ENCODE data around the gene TRAF1. TPM values are rescaled to one million over a fixed set of nuclear protein-coding genes. Genes with fewer than 3 reads are reported as not detected.

Gene TRAF1
- total RNA-seq, 4 donors from 2014 or later, result 12.3 to 21.0 (median 19.8) TPM

DNA sequence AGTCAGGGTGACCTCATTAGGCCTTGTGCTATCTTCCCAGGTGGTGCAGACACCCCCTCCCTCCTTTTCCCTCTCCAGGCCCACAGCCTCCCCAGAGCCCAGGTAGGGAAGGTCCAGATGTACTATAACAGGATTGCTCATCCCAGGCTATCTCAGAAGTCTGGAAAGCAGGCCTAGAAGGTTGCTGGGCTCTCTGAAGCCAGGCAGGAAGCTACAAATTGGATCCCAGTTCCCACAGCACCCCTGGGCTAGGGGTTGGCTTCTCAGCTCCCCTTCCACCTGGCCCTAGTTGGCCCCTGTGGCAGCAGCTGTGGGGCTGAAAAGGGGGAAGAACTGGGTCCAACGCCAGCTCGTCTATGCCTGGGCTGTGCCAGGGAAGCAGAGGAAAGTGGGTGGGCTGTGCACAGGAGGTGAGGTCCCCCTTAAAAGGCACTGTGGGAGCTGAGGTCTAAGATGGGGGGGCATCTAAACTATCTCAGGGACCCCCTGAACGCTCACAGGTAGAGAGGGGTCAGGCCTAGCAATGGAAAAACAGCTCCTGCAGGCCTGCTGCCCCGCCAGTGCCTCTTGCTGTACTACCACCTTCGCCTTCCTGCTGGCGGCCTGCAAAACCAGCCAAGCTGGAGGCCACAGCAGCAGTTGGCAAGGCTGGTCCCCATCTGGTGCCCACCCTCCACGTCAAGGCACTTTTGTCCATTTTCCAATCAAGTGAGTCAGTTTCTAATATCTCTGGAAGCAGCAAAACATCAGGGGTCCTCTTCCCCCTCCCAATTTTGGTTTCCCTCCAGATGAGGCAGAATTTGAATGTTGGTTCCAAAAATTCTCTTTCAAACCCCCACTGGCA is 70.5 kb downstream of the TRAF1 start:
- Histone ChIP-seq H3K27ac (no peak overlapping the region), H3K27me3 (no peaks in the 10 kb centered on the region), H3K9me3 (no peaks in the 10 kb centered on the region), H3K4me1 (peaks cover 0 to 6% (median 0%) of the 10 kb centered on the region in 4 donors), H3K4me3 (no peak overlapping the region), H3K36me3 (peaks cover 0 to 88% (median 8%) of the 10 kb centered on the region in 3 donors)
- TF ChIP-seq, protein P1, sequence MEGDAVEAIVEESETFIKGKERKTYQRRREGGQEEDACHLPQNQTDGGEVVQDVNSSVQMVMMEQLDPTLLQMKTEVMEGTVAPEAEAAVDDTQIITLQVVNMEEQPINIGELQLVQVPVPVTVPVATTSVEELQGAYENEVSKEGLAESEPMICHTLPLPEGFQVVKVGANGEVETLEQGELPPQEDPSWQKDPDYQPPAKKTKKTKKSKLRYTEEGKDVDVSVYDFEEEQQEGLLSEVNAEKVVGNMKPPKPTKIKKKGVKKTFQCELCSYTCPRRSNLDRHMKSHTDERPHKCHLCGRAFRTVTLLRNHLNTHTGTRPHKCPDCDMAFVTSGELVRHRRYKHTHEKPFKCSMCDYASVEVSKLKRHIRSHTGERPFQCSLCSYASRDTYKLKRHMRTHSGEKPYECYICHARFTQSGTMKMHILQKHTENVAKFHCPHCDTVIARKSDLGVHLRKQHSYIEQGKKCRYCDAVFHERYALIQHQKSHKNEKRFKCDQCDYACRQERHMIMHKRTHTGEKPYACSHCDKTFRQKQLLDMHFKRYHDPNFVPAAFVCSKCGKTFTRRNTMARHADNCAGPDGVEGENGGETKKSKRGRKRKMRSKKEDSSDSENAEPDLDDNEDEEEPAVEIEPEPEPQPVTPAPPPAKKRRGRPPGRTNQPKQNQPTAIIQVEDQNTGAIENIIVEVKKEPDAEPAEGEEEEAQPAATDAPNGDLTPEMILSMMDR (IDR thresholded peaks at IDR 0.05), result no peak
- TF ChIP-seq POLR2A (IDR thresholded peaks at IDR 0.05) (no peak), EP300 (IDR thresholded peaks at IDR 0.05) (no peak)
- 75 to 77% methylated on average over 7 of the region's 7 CpGs for WGBS, 2 donors
- DNase-seq (ENCODE audit: low spot score in 2 of 2), result no peak

DNA sequence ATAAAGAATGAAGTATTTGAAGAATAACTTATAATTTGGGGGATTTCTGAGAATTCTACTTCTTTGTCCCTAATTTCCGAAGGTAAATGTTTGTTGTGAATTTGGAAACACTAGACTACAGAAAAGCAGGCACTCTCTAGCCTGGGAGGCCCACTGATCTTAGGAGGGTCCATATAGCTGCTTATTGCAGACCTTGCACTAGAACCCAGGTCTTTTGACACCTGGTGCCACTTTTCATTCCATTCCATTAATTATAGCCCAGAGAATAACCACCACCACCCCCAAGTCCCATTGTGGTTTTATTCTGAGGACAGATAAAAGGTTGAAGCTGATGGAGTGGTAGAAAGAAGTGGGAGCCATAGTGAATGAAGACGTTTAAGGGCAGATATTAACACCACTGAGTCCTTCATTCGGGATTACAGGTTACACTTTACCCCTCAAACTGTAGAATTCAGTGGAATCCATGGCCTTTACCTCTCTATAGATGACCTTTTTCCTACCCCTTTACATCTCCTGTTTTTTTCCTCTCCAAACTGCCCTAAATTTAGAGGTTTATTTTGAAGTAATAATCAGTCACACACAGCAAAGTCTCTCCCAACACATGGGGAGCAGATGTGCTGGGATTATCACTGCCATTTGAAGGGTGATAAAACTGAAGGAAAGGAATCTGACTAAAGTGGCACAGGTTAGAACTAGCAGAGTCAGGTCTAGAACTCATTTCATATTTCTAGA is 71.8 kb downstream of the TRAF1 start:
- 71 to 76% methylated on average over 3 of the region's 3 CpGs for WGBS, 2 donors
- Histone ChIP-seq H3K27me3 (no peaks in the 10 kb centered on the region), H3K36me3 (peaks cover 0 to 81% (median 4%) of the 10 kb centered on the region in 3 donors)

DNA sequence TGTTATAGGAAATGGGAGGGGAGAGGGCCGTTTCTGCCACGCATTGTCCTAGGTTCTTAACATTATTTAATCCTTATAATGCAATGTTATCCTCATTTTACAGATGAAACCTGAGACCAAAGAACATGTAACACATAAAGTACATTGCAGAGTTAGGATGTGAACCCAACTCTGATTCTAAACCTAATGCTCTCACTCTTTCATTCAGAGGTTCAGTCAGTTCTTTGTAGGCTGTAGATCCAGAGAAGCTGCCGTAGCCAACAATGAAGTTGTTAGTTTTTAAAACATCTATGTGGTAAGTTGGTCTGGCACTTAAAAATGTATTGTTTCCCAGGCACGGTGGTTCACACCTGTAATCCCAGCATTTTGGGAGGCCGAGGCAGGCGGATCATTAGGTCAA is 73.4 kb downstream of the TRAF1 start:
- no peak overlapping the region for H3K4me3 ChIP-seq
- 85 to 87% methylated on average over 6 of the region's 6 CpGs for WGBS, 2 donors
- no peaks in the 10 kb centered on the region for H3K9me3 ChIP-seq
- TF ChIP-seq EP300 (IDR thresholded peaks at IDR 0.05) (no peak), POLR2A (IDR thresholded peaks at IDR 0.05) (no peak)
- TF ChIP-seq, protein P1 (IDR thresholded peaks at IDR 0.05), result no peak
- H3K4me1 ChIP-seq, result peaks cover 0 to 6% (median 0%) of the 10 kb centered on the region in 4 donors
- H3K27me3 ChIP-seq, result no peaks in the 10 kb centered on the region
- DNase-seq (ENCODE audit: low spot score in 2 of 2), result no peak
- H3K27ac ChIP-seq, result no peak overlapping the region
- peaks cover 0 to 82% (median 4%) of the 10 kb centered on the region in 3 donors for H3K36me3 ChIP-seq

More for the DNA sequence above, 71.8 kb downstream of the TRAF1 start:
- Histone ChIP-seq H3K4me3 (no peak overlapping the region), H3K9me3 (no peaks in the 10 kb centered on the region), H3K27ac (no peak overlapping the region), H3K4me1 (peaks cover 0 to 6% (median 0%) of the 10 kb centered on the region in 4 donors)
- no peak for DNase-seq (ENCODE audit: low spot score in 2 of 2)
- TF ChIP-seq POLR2A (IDR thresholded peaks at IDR 0.05) (no peak), EP300 (IDR thresholded peaks at IDR 0.05) (no peak)
- TF ChIP-seq, protein P1 (IDR thresholded peaks at IDR 0.05), result no peak

Other genes with a start within 250 kb of the TRAF1 start
- gene MEGF9, start 212.3 kb downstream of the TRAF1 start, total RNA-seq, result 100 to 1,000 TPM in 1 of 4 donors, 10 to 100 TPM in 3; 62.1 to 113 (median 91.8) TPM
- gene FBXW2, start 133.4 kb downstream of the TRAF1 start, total RNA-seq, result 10 to 100 TPM; 33.9 to 56.6 (median 45.7) TPM
- 10 to 100 TPM; 33.9 to 37.7 (median 37.4) TPM for gene PSMD5, start 83.9 kb downstream of the TRAF1 start, total RNA-seq
- 10 to 100 TPM; 31.2 to 61.6 (median 44.3) TPM for gene PHF19, start 49.6 kb downstream of the TRAF1 start, total RNA-seq
- gene C5, start 123.5 kb upstream of the TRAF1 start, total RNA-seq, result 10 to 100 TPM; 18.9 to 33.0 (median 23.2) TPM
- 10 to 100 TPM; 23.4 to 32.7 (median 31.0) TPM for gene CNTRL, start 148.2 kb upstream of the TRAF1 start, total RNA-seq

Measured in tibial nerve (tissue), 4 donors.